ENCODE results near the gene TMEM190. TPM values are rescaled to one million over a fixed set of nuclear protein-coding genes. Genes with fewer than 3 reads are reported as not detected.

Gene TMEM190
- total and polyA plus RNA-seq, 9 of the 15 experiments (the other 6 are each of a cell fraction or from before 2014, with no cell fraction given): not detected

DNA sequence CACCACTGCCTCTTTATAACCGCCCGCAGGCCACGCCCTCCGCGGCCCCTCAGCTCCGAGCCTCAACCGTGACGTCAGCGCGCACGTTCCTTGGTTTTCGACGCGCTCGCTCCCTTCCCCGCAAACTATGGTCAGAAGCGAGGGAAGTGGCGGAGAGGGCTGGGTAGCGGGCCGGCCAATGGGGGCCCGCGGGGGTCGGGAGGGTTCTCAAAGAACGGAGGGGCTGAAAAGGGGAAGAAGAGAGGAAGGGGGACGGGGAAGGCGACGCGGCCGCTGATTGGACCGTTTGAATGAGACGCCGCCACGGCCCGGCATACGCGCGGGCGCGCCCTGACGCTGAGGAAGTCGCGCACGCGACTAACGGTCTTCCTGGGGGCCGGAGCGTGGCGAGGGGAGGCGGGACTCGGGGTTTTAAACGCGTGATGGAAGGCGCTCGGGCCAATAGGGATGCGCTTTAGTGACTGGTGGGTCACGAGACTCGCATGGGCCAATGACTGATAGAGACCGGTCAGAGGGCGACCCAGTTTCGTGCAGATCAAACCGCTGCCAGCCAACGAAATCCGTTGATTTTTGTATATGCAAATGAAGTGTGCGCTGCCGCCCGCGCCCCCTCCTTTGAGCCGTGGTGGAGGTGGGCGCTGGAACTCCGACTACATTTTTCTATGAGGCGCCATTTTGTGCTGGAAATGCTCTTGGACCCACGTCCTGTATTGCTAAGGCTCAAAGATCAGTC lies 31.3 kb downstream of the TMEM190 start (continued):
- peak; percentile 63; the same call in 1 of the 2 replicates for TF ChIP-seq ZNF511 (CRISPR knock-in tag; IDR thresholded peaks at IDR 0.05)
- no peak for TF ChIP-seq HEY1 (CRISPR knock-in tag; IDR thresholded peaks at IDR 0.05; ENCODE audit: borderline replicate concordance)
- peak; percentile 59; the same call in 1 of the 2 replicates for TF ChIP-seq POLR2A (conservative IDR thresholded peaks at IDR 0.05)
- TF ChIP-seq, protein P1, sequence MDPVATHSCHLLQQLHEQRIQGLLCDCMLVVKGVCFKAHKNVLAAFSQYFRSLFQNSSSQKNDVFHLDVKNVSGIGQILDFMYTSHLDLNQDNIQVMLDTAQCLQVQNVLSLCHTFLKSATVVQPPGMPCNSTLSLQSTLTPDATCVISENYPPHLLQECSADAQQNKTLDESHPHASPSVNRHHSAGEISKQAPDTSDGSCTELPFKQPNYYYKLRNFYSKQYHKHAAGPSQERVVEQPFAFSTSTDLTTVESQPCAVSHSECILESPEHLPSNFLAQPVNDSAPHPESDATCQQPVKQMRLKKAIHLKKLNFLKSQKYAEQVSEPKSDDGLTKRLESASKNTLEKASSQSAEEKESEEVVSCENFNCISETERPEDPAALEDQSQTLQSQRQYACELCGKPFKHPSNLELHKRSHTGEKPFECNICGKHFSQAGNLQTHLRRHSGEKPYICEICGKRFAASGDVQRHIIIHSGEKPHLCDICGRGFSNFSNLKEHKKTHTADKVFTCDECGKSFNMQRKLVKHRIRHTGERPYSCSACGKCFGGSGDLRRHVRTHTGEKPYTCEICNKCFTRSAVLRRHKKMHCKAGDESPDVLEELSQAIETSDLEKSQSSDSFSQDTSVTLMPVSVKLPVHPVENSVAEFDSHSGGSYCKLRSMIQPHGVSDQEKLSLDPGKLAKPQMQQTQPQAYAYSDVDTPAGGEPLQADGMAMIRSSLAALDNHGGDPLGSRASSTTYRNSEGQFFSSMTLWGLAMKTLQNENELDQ (CRISPR knock-in tag; IDR thresholded peaks at IDR 0.05; ENCODE audit: borderline replicate concordance): no peak
- TF ChIP-seq PML (IDR thresholded peaks at IDR 0.05; ENCODE audit: low read length): no peak; the same call in 1 of the 2 replicates
- no peak for TF ChIP-seq ZNF551 (CRISPR knock-in tag; IDR thresholded peaks at IDR 0.05)
- no peak for TF ChIP-seq ZFP30 (CRISPR knock-in tag; IDR thresholded peaks at IDR 0.05; ENCODE audit: borderline replicate concordance)
- TF ChIP-seq ZC3H8 (IDR thresholded peaks at IDR 0.05): no peak
- peak; percentile 68 for TF ChIP-seq TEAD4 (IDR thresholded peaks at IDR 0.05; ENCODE audit: low read length)
- no peak for TF ChIP-seq TEAD4 (CRISPR knock-in tag; IDR thresholded peaks at IDR 0.05; ENCODE audit: borderline replicate concordance)
- TF ChIP-seq E2F3 (CRISPR knock-in tag; IDR thresholded peaks at IDR 0.05): peak; percentile 32; the same call in 1 of the 2 replicates
- TF ChIP-seq MXD1 (CRISPR knock-in tag; IDR thresholded peaks at IDR 0.05; ENCODE audit: borderline replicate concordance, poor library complexity, severe bottlenecking): no peak
- no peak for TF ChIP-seq SAP30 (IDR thresholded peaks at IDR 0.05; ENCODE audit: borderline replicate concordance, insufficient read depth, low read depth, low read length, poor library complexity, severe bottlenecking)
- peak; percentile 26; the same call in 1 of the 2 replicates for TF ChIP-seq RFX5 (IDR thresholded peaks at IDR 0.05; ENCODE audit: low read depth, low read length)
- no peak for TF ChIP-seq ELK3 (CRISPR knock-in tag; IDR thresholded peaks at IDR 0.05)
- TF ChIP-seq HBP1 (CRISPR knock-in tag; IDR thresholded peaks at IDR 0.05): peak; percentile 81; the same call in 1 of the 2 replicates
- TF ChIP-seq E2F8 (IDR thresholded peaks at IDR 0.05; ENCODE audit: low read depth, partially characterized antibody): peak; percentile 80
- TF ChIP-seq POLR2H (tag; IDR thresholded peaks at IDR 0.05; ENCODE audit: low read depth): peak; percentile 89
- TF ChIP-seq ZNF507 (tag; conservative IDR thresholded peaks at IDR 0.05): no peak

Data from K562 (cell line).